HG02852 (cell line): Measurements from ENCODE around the gene TFF1.
"Not testable (repeated sequence)": the region's sequence is repeated elsewhere in the genome, so short reads cannot be mapped to it uniquely, and the experiment has no call there.

Experiments
- ATAC-seq: cut with Tn5 transposase; IDR thresholded peaks from one replicate; pipeline ENCODE4 v1.9.1; 2021; ENCODE audit warnings: mild to moderate bottlenecking, moderate library complexity; ENCODE audit not compliant: unreplicated experiment

TFF1 gene

GRCh38 chr21:42366292-42367010 lies at the start of gene TFF1:
TFF1 (minus strand) TSS chr21:42366535; CDS start chr21:42366495, 40 bp downstream.
- no peak for ATAC-seq

- ATAC-seq: peak; percentile 79
Observed at GRCh38 chr21:42414928-42415769, 48.8 kb upstream of the TFF1 start.

- ATAC-seq: no peak
Observed at GRCh38 chr21:42414553-42414927, 48.2 kb upstream of the TFF1 start.

- ATAC-seq: no peak
Observed at GRCh38 chr21:42414066-42414465, 47.7 kb upstream of the TFF1 start.

GRCh38 chr21:42413500-42413899 lies 47.2 kb upstream of the TFF1 start:
- no peak for ATAC-seq

- ATAC-seq: no peak
Observed at GRCh38 chr21:42413093-42413492, 46.8 kb upstream of the TFF1 start.

GRCh38 chr21:42412636-42412933 lies 46.2 kb upstream of the TFF1 start:
- ATAC-seq: no peak

- ATAC-seq: no peak
Observed at GRCh38 chr21:42411891-42412635, 45.7 kb upstream of the TFF1 start.

GRCh38 chr21:42411197-42411869 lies 45.0 kb upstream of the TFF1 start:
- ATAC-seq: no peak

GRCh38 chr21:42409366-42409765 lies 43.0 kb upstream of the TFF1 start:
- no peak for ATAC-seq

GRCh38 chr21:42408718-42409117 lies 42.4 kb upstream of the TFF1 start:
- not testable (repeated sequence) for ATAC-seq

GRCh38 chr21:42407476-42407875 lies 41.1 kb upstream of the TFF1 start:
- no peak for ATAC-seq

- ATAC-seq: no peak
Observed at GRCh38 chr21:42406866-42407265, 40.5 kb upstream of the TFF1 start.

- ATAC-seq: no peak
Observed at GRCh38 chr21:42406201-42406621, 39.9 kb upstream of the TFF1 start.

- no peak for ATAC-seq
Observed at GRCh38 chr21:42405064-42406013, 39.0 kb upstream of the TFF1 start.

GRCh38 chr21:42404539-42404938 lies 38.2 kb upstream of the TFF1 start:
- ATAC-seq: no peak

GRCh38 chr21:42403611-42404231 lies 37.4 kb upstream of the TFF1 start, which contains the start of gene UBASH3A:
UBASH3A (plus strand) TSS chr21:42403902; CDS start chr21:42403946, 44 bp downstream.
- ATAC-seq: no peak

GRCh38 chr21:42401820-42402251 lies 35.5 kb upstream of the TFF1 start:
- ATAC-seq: no peak

- ATAC-seq: no peak
Observed at GRCh38 chr21:42401154-42401553, 34.8 kb upstream of the TFF1 start.
